HG02884 (cell line): ENCODE data around the gene SNRNP48.

Experiments used
- ATAC-seq: cut with Tn5 transposase; IDR thresholded peaks from one replicate; pipeline ENCODE4 v1.9.1; 2021; ENCODE audit warnings: mild to moderate bottlenecking, moderate library complexity; ENCODE audit not compliant: unreplicated experiment

The SNRNP48 gene

DNA sequence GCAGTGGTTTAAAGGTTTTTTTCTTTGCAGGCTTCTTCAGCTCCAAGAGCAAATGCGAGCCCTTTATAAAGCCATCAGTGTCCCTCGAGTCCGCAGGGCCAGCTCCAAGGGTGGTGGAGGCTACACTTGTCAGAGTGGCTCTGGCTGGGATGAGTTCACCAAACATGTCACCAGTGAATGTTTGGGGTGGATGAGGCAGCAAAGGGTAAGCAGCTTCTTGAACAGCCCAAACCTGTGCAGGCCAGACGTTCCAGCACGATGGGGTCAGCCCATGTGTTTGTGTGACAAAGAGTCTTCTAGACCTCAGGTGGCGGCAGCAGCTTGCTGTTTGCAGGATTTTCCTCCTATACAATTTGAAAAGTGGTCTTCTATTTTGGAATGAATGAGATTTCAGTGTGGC, 30.8 kb upstream of the SNRNP48 start:
- no peak for ATAC-seq

DNA sequence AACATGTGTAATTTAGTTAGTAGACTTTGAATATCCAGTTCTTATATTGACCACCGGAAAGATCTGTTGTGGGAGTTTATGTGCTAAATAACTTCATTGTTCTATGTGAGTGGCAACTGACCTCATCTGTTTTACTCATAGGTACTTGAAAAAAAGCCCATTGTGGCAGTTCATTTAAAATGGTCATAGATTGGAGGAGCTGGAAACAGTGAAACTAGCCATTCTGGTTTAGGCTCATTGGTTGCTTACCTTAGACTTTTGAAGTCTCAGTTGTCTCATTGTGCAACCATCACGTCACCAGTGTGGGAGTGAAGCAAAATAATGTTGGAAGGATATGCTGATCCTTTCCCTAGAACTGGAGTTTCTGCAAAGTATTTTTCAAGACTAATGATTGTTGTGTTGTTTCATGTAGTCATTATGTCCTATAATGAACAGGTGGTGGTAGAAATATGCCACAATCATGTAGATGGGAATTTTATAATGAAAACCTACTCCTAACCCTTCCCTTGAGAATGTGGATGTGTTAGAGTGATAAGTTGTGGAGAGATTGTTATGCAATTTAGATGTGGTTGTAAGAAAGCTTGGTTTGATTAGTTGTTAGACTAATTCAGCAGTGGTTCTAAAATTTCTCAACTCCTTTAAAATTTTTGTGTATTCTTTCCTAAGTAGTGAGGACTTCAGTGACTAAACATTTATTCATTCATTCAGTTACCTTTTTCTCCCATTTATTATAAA, 30.2 kb upstream of the SNRNP48 start:
- ATAC-seq = no peak

- ATAC-seq = no peak
Measured at GRCh38 chr6:7561153-7561964, 28.6 kb upstream of the SNRNP48 start.

DNA sequence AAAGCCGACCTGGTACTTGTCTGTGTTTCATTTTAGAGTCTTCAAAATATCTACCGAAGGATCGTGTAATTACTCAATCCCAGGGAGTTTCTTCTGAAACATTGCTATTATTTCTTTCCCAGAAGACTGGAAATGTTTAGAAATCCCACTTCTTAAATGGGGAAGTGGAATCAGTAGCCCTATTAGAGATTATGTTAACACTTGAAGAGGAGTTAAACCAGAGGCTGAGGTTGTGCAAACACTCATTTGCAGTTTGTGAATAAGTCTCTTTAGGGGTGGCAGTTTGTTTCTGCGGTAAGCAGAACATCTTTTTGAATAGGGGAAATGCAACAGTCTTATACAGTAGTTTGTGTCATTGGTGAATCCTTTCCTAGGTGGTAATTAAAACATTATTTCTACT, 27.2 kb upstream of the SNRNP48 start:
- no peak for ATAC-seq

DNA sequence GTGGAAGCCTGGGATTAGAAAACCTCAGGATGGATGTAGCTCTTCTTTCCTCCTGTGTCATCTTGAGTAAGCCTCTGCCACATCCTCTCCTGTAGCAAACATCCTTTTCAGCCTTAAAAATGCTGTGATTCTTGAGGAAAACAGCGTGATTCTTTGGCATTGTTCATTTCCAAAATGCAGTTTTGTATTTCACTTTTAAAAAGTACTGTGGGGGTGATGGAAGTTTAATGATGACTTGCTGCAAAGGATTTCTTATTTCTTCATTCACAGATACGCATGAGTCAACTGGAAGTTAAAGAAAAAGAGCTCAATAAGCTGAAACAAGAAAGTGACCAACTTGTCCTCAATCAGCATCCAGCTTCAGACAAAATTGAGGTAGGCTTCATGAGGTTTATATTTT, 23.9 kb upstream of the SNRNP48 start:
- ATAC-seq = no peak

DNA sequence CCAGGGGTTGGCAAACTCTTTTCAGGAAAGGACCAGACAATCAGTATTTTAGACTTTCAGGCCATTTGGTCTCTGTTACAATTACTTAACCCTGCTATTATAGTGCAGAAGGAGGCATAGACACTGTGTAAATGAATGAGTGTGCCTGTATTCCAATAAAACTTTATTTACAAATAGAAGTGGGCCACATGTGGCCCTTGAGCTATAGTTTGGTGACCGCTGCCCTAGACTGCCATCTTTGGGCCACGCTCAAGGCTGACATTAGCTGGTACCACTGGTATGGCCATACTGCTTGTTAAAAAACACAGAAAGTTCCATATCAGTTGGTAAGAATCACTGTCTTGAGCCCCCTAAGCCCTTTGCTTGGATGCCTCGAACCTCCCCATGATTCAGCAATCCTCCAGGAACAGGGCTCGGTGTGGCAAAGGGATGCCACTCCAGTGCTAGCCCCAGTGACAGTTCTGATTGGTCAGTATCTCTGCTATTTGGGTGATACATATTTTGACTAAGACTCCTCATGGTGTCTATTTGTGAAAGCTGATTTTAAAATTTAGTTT, 23.3 kb upstream of the SNRNP48 start:
- ATAC-seq = no peak

GRCh38 chr6:7568021-7568420, 22.0 kb upstream of the SNRNP48 start:
- no peak for ATAC-seq

DNA sequence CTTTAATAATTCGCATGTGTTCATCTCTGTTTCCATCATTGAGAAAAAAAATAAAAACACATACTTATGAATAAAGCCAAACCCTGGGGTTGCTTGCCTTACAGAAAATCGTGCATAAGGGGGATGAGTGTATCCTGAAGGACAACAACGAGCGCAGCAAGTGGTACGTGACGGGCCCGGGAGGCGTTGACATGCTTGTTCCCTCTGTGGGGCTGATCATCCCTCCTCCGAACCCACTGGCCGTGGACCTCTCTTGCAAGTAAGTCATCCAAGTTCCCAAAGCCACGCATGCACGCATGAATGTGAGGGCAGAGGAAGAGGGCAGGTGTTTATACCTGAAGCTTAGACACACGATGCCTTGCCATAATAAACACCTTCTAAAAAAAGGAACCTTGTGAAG, 20.9 kb upstream of the SNRNP48 start:
- no peak for ATAC-seq

DNA sequence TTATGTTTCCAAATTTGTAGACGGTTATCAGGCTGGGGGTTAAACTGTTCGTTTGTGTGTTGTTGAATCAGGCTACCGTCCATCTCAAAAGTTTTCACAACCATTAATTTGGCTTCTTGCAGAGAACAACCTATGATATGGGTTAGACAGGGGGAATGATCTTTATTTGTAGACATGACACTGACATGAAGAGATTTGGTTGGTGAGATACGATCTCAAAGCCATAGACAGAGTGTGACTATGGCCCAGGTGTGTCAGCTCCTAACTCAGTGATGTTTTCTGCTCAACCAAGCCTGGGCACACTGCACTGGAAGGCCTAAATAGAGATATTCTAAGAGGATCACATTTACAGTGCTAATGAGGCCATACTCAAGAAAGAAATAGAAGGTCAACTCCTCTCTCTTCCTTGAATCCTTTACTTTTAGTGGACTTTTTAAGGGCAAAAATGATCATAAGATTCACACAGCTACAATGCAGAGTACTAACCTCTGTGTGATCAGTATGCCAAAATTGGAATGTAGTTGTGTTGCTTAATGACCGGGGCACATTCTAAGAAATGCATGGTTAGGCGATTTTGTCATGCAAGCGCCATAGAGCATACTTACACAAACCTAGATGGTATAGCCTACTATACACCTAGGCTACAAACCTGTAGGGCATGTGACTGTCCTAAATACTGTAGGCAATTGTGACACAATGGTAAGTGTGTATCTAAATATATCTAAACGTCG, 17.6 kb upstream of the SNRNP48 start:
- no peak for ATAC-seq

DNA sequence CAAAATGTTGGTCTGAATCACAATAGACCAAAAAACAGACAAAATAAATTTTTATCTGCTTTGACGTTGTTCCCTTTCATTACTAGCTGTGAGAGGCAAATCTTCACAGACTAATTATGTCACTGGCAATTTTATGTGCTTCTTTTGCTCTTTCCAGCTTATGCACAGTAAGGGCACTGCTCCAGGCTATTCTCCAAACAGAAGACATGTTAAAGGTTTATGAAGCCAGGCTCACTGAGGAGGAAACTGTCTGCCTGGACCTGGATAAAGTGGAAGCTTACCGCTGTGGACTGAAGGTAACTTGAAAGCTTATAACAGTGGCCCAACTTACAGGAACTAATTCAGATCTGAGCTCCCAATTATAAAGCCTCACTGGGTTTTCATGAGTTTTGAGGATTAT, 15.5 kb upstream of the SNRNP48 start:
- ATAC-seq = no peak

- ATAC-seq = no peak
Measured at GRCh38 chr6:7578516-7578915, 11.5 kb upstream of the SNRNP48 start.

DNA sequence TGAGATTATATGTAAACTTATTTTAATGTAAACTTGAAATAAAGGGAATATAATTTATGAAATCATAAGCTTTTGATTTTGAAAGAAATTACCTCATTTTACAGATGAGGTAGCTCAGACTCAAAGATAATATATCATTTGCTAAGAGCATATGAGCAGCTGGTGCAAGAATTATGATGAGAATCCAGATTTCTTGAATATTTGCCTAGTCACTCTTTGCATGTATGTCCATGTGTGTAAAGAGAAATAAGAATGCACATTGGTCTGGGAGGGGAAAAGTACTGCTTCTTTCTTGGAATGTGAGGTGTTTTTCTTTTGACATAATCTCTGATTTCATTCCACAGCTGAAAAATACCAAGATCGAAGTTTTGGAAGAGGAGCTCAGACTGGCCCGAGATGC, 11.1 kb upstream of the SNRNP48 start:
- no peak for ATAC-seq

GRCh38 chr6:7579851-7580250, 10.1 kb upstream of the SNRNP48 start:
- ATAC-seq = no peak

- no peak for ATAC-seq
Measured at GRCh38 chr6:7580537-7580926, 9.5 kb upstream of the SNRNP48 start.

DNA sequence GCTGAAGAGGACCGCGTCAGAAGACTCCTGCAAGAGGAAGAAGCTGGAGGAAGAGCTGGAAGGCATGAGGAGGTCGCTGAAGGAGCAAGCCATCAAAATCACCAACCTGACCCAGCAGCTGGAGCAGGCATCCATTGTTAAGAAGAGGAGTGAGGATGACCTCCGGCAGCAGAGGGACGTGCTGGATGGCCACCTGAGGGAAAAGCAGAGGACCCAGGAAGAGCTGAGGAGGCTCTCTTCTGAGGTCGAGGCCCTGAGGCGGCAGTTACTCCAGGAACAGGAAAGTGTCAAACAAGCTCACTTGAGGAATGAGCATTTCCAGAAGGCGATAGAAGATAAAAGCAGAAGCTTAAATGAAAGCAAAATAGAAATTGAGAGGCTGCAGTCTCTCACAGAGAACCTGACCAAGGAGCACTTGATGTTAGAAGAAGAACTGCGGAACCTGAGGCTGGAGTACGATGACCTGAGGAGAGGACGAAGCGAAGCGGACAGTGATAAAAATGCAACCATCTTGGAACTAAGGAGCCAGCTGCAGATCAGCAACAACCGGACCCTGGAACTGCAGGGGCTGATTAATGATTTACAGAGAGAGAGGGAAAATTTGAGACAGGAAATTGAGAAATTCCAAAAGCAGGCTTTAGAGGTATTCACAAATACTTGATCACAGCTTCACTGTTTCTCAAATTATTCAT, 8.9 kb upstream of the SNRNP48 start:
- no peak for ATAC-seq

DNA sequence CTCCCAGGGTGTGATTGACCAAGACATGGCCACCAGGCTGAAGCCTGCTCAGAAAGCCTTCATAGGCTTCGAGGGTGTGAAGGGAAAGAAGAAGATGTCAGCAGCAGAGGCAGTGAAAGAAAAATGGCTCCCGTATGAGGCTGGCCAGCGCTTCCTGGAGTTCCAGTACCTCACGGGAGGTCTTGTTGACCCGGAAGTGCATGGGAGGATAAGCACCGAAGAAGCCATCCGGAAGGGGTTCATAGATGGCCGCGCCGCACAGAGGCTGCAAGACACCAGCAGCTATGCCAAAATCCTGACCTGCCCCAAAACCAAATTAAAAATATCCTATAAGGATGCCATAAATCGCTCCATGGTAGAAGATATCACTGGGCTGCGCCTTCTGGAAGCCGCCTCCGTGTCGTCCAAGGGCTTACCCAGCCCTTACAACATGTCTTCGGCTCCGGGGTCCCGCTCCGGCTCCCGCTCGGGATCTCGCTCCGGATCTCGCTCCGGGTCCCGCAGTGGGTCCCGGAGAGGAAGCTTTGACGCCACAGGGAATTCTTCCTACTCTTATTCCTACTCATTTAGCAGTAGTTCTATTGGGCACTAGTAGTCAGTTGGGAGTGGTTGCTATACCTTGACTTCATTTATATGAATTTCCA, 4.6 kb upstream of the SNRNP48 start:
- ATAC-seq = no peak

GRCh38 chr6:7587631-7588100, 2.3 kb upstream of the SNRNP48 start:
- no peak for ATAC-seq

DNA sequence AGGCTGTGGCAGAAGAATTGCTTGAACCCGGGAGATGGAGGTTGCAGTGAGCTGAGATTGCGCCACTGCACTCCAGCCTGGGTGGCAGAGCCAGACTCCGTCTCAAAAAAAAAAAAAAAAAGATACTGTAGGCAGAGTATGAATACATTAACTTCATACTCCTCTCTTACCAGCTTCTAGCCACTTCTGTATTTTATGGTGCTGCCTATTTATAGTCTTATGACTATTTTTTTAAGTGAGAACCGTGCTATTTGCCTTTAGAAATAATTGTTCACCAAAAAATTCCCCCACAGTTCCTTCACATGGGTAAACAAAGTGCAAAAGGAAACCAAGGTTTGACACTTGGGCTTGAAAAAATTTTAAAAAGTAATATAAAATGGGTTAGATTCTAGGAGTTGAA, 1.5 kb upstream of the SNRNP48 start:
- ATAC-seq = no peak

- ATAC-seq = no peak
Measured at GRCh38 chr6:7589221-7589620, 777 bp upstream of the SNRNP48 start.

DNA sequence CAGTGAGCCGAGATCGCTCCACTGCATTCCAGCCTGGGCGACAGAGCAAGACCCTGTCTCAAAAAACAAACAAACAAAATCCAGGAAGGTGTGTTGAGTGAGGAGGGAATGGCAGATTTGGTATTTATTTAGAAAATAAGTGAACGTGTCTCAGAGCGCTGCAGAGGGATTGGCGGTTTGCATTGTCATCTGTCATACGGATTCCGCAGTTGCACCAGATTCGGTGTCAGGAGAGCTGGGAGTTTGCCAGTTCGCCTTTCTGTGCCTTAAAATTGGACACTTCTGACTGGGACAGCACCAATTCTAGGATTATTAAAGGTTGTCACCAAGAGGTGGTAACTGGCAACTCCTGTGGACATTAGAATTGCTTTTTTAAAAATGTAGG, 912 bp downstream of the SNRNP48 start:
- ATAC-seq = no peak
